H1 (cell line): ENCODE results near the gene SLC25A20. TPM values are rescaled to one million over a fixed set of nuclear protein-coding genes. Genes with fewer than 3 reads are reported as not detected.

ENCODE experiments used
- BRCA1 ChIP-seq: IDR thresholded peaks from 2 replicates; pipeline ENCODE4 v1.6.1; 2012; ENCODE audit warnings: low read depth, low read length, improper control_type of control experiment
- KDM4A ChIP-seq: IDR thresholded peaks from one replicate; pipeline ENCODE4 v1.7.1; 2012; ENCODE audit warnings: low read depth, mild to moderate bottlenecking, moderate library complexity, low read length, inconsistent platforms; ENCODE audit not compliant: severe bottlenecking
- SIN3A ChIP-seq, 2 experiments: IDR thresholded peaks in 1 of 2; conservative IDR thresholded peaks in 1 of 2; 2 replicates each; pipeline ENCODE4 v1.6.1; 2011 to 2012; ENCODE audit warnings: low read length in 2 of 2, improper control_type of control experiment in 1 of 2, low read depth in 1 of 2, mild to moderate bottlenecking in 1 of 2
- polyA plus RNA-seq, 7 experiments: library from polyadenylated mRNA; depleted of rRNA in 3 of 7; stranded (reverse) in 5 of 7; unstranded in 2 of 7; fragments of >200 nt in 5 of 7; fragments of 200-250 nt in 2 of 7; gene quantifications; 1 replicate in 5 of 7; 2 replicates in 1 of 7; 4 replicates in 1 of 7; pipeline versions ENCODE4 v1.2.1 to v1.2.3, GENCODE V29; 2011 to 2013; ENCODE audit warnings: missing spikeins in 2 of 7, mixed read lengths in 2 of 7
- total RNA-seq: library from RNA; stranded (reverse); fragmentation: NEBNext Ultra II Directional; extraction: Animal tissue kit (Norgen Biotek cat#: 25700); gene quantifications from 2 replicates; pipeline ENCODE4 v1.2.1, GENCODE V29; 2021
- TF ChIP-seq, protein P1 (sequence below): fragments of 300-600 bp; sonication (generic); IDR thresholded peaks from 2 replicates; pipeline ENCODE4 v1.7.1; 2012; ENCODE audit warnings: low read length, moderate library complexity, mild to moderate bottlenecking, inconsistent platforms; ENCODE audit not compliant: insufficient replicate concordance
- TF ChIP-seq, protein P2 (sequence below): IDR thresholded peaks from 2 replicates; pipeline ENCODE4 v1.6.1; 2011; ENCODE audit warnings: low read depth, mild to moderate bottlenecking, low read length; ENCODE audit not compliant: insufficient read depth

The SLC25A20 gene
- total and polyA plus RNA-seq, 2 of the 8 experiments (the other 6 are each of a cell fraction or from before 2014, with no cell fraction given): 3.8 to 4.0 TPM

DNA sequence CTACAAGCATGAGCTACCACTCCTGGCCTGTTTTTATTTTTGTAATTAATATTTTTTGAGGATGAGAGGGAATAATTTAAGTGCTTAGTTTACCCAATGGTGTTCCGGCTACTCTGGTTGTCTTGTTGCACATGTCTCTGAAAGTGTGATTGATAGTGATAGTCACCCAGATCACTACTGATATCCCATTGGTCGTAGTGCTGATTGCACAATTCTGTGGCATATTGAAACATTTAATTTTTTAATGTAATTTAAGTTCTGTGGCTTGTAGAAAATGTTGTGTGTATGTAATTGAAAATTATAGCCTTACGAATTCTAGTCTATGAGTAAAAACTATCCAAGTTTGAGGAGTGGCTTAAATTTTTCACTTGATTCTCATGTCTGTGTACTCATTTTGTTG lies 31.9 kb upstream of the SLC25A20 start (continued):
- TF ChIP-seq, protein P1, sequence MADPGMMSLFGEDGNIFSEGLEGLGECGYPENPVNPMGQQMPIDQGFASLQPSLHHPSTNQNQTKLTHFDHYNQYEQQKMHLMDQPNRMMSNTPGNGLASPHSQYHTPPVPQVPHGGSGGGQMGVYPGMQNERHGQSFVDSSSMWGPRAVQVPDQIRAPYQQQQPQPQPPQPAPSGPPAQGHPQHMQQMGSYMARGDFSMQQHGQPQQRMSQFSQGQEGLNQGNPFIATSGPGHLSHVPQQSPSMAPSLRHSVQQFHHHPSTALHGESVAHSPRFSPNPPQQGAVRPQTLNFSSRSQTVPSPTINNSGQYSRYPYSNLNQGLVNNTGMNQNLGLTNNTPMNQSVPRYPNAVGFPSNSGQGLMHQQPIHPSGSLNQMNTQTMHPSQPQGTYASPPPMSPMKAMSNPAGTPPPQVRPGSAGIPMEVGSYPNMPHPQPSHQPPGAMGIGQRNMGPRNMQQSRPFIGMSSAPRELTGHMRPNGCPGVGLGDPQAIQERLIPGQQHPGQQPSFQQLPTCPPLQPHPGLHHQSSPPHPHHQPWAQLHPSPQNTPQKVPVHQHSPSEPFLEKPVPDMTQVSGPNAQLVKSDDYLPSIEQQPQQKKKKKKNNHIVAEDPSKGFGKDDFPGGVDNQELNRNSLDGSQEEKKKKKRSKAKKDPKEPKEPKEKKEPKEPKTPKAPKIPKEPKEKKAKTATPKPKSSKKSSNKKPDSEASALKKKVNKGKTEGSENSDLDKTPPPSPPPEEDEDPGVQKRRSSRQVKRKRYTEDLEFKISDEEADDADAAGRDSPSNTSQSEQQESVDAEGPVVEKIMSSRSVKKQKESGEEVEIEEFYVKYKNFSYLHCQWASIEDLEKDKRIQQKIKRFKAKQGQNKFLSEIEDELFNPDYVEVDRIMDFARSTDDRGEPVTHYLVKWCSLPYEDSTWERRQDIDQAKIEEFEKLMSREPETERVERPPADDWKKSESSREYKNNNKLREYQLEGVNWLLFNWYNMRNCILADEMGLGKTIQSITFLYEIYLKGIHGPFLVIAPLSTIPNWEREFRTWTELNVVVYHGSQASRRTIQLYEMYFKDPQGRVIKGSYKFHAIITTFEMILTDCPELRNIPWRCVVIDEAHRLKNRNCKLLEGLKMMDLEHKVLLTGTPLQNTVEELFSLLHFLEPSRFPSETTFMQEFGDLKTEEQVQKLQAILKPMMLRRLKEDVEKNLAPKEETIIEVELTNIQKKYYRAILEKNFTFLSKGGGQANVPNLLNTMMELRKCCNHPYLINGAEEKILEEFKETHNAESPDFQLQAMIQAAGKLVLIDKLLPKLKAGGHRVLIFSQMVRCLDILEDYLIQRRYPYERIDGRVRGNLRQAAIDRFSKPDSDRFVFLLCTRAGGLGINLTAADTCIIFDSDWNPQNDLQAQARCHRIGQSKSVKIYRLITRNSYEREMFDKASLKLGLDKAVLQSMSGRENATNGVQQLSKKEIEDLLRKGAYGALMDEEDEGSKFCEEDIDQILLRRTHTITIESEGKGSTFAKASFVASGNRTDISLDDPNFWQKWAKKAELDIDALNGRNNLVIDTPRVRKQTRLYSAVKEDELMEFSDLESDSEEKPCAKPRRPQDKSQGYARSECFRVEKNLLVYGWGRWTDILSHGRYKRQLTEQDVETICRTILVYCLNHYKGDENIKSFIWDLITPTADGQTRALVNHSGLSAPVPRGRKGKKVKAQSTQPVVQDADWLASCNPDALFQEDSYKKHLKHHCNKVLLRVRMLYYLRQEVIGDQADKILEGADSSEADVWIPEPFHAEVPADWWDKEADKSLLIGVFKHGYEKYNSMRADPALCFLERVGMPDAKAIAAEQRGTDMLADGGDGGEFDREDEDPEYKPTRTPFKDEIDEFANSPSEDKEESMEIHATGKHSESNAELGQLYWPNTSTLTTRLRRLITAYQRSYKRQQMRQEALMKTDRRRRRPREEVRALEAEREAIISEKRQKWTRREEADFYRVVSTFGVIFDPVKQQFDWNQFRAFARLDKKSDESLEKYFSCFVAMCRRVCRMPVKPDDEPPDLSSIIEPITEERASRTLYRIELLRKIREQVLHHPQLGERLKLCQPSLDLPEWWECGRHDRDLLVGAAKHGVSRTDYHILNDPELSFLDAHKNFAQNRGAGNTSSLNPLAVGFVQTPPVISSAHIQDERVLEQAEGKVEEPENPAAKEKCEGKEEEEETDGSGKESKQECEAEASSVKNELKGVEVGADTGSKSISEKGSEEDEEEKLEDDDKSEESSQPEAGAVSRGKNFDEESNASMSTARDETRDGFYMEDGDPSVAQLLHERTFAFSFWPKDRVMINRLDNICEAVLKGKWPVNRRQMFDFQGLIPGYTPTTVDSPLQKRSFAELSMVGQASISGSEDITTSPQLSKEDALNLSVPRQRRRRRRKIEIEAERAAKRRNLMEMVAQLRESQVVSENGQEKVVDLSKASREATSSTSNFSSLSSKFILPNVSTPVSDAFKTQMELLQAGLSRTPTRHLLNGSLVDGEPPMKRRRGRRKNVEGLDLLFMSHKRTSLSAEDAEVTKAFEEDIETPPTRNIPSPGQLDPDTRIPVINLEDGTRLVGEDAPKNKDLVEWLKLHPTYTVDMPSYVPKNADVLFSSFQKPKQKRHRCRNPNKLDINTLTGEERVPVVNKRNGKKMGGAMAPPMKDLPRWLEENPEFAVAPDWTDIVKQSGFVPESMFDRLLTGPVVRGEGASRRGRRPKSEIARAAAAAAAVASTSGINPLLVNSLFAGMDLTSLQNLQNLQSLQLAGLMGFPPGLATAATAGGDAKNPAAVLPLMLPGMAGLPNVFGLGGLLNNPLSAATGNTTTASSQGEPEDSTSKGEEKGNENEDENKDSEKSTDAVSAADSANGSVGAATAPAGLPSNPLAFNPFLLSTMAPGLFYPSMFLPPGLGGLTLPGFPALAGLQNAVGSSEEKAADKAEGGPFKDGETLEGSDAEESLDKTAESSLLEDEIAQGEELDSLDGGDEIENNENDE: no peak
- TF ChIP-seq KDM4A (no peak), BRCA1 (no peak), SIN3A (conservative IDR thresholded peaks at IDR 0.05 in 1 of 2, IDR thresholded peaks at IDR 0.05 in 1 of 2; ENCODE audit: low read depth in 1 of 2, low read length in 2 of 2) (no peak)
- TF ChIP-seq, protein P2, sequence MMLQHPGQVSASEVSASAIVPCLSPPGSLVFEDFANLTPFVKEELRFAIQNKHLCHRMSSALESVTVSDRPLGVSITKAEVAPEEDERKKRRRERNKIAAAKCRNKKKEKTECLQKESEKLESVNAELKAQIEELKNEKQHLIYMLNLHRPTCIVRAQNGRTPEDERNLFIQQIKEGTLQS: no peak
